NCI-H2171 (cell line): ENCODE results near the gene PPP1R12B.

ENCODE experiments used
- DNase-seq: peaks from one replicate; lab custom pipeline; 2025; lab: John Stamatoyannopoulos, UW

The PPP1R12B gene, protein sequence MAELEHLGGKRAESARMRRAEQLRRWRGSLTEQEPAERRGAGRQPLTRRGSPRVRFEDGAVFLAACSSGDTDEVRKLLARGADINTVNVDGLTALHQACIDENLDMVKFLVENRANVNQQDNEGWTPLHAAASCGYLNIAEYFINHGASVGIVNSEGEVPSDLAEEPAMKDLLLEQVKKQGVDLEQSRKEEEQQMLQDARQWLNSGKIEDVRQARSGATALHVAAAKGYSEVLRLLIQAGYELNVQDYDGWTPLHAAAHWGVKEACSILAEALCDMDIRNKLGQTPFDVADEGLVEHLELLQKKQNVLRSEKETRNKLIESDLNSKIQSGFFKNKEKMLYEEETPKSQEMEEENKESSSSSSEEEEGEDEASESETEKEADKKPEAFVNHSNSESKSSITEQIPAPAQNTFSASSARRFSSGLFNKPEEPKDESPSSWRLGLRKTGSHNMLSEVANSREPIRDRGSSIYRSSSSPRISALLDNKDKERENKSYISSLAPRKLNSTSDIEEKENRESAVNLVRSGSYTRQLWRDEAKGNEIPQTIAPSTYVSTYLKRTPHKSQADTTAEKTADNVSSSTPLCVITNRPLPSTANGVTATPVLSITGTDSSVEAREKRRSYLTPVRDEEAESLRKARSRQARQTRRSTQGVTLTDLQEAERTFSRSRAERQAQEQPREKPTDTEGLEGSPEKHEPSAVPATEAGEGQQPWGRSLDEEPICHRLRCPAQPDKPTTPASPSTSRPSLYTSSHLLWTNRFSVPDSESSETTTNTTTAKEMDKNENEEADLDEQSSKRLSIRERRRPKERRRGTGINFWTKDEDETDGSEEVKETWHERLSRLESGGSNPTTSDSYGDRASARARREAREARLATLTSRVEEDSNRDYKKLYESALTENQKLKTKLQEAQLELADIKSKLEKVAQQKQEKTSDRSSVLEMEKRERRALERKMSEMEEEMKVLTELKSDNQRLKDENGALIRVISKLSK

DNA sequence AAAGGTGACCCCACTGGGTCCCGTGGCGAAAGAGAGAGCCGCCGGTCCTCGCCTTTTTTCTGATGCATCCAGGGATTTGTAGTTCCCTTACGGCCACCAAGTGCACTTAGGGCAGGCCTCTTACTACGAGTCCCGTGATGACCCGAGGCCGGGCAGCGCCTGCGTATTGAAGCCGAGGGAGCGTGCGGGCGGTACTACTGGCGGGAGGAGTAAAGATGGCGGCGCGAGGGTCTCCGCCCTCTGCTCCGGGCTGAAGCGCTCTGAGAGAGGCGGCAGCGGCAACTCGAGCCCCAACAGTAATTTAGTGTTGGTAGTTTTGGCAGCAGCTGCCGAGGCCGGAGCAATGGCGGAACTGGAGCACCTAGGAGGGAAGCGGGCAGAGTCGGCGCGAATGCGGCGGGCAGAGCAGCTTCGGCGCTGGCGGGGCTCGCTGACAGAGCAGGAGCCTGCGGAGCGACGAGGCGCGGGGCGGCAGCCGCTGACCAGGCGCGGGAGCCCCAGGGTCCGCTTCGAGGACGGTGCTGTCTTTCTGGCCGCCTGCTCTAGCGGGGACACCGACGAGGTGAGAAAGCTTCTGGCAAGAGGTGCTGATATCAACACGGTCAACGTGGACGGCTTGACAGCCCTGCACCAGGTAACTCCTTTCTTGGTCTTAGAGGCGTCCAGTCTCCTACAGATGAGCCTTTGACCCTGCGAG, at the start of gene PPP1R12B:
PPP1R12B (plus strand) TSS at position 191 of the 697 bp plus-strand sequence; CDS start at position 344, 153 bp downstream.
- peak; percentile 96 for DNase-seq

DNA sequence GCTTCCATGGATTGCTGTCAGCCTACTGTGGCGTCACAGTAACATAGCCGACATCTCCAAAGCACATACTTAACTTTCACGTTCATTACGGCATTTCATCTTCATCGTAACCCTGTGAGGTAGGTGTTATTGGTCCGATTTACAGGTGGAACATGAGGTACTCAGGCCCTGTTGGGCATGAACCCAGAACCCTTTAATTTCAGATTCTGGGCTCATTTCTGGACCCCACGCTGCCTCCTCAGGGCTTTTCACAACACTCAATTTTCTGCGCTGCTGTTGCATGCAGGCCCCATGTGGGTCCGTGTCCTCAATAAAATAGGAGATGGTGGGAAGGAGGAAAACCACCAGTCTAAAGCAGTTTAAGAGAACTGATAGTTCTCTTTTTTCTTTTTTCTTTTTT, 46.3 kb upstream of the PPP1R12B start:
- DNase-seq, result no peak

DNA sequence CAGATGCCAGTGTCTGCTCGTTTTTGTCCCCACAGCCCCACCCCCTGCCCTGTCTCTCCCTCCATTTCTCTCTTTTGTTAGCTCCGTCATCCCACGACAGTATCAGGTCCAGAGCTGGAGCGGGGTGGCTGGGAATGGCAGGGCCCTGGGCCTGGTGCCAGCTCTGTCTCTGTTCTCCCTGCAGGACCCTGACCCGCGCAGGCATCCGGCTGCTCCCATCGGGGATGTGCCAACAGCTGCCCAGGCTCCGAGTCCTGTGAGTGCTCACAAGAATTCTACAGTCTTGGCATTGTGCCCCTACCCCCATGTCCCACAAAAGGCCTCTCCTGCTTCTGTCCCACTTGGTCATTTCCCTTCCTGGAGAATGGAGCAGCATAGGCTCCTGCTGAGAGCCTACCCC, 44.1 kb upstream of the PPP1R12B start:
- no peak for DNase-seq

DNA sequence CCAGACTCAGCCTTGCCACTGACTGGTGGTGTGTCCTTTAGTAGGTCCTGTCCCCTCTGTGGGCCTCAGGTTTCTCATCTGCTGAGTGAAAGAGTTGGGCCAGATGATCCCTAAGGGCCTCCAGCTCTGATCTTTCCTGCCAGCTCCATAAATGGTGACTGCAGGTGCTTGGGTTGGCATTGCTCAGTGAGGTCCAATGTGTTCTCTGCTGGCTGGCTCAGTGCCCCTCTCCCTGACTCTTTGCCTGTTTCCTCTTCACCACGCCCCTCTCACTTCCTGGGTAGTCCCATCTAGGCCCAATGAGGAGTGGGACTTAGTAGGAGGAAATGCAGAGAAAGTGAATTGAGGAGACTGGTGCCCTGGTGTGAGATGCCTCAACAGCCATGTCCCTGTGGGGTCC, 43.3 kb upstream of the PPP1R12B start:
- no peak for DNase-seq

DNA sequence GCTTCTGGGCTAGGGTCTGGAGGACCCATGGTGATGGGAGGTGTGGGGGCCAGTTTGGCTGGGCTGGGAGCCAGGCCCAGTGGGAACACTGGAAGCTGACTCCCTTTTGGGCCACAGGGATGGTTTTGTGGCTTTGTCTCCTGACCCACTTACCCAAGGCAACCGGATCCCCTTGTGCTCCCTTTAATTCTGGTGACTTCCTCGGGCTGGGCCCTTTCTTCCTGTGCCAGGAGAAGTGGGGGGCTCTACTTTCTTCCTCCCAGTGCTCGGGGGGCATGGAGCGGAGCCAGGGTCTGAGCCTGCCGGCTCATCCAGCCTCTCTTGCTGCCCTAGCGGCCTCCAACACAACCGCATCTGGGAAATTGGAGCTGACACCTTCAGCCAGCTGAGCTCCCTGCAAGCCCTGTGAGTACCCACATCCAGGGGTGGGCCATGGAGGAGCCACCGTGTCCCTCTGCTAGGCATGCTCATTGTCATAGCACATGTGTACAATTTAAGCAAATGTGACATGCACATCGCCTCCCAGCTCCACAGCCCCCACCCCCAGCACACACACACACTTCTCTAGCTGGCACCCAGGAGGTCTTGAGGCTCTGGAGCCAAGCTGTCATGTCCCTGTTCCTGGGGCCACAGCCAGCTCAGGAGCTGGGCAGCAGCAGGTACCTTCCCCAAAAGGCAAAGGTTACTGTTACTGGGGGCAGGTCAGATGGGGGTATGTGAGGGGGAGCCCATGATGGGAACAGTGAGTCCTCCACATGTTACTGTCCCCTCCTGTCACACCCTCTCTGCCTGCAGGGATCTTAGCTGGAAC, 41.8 kb upstream of the PPP1R12B start:
- no peak for DNase-seq

DNA sequence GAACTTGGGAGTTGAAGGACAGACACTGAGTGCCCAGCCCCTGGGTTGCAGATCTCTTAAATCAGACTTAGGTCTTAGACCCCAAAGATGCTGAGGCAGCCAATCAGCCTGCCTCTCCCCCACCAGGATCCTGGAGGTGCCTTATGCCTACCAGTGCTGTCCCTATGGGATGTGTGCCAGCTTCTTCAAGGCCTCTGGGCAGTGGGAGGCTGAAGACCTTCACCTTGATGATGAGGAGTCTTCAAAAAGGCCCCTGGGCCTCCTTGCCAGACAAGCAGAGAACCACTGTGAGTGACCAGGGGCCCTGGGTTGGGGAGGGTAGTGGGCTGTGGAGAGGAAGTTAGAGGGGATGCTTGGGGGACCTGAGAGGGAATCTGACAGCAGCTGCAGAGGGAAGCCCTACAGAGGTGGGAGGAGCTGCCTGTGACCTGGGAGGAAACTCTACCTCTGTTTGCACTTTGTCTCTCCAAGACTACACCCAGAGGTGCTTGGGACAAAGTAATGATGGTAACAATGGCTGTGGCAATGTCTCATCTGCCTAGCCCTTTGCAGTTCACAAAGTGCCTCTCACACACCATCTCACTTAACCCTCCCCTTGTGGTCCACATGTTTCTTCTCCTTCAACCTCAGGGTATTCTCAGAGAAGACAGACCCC, 38.3 kb upstream of the PPP1R12B start:
- no peak for DNase-seq

DNA sequence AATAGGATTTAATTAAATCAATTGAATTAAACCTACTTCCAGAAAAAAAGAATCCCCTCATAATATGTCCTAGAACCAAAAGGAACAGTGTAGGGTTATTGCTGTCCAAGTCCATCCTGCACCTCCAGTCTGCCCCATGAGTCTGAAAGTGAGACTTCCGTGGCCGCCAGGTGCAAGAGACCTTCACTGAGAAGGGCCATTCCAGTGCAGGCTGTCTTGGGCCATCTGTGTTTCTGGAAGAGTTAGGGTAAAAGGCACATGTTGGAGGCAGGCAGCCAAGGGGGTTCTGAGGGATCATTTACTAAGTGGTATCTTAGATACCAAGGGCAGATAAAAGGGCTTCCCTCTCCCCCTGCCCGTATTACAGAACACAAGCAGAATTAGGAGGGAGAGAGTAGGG, 37.8 kb upstream of the PPP1R12B start:
- no peak for DNase-seq

DNA sequence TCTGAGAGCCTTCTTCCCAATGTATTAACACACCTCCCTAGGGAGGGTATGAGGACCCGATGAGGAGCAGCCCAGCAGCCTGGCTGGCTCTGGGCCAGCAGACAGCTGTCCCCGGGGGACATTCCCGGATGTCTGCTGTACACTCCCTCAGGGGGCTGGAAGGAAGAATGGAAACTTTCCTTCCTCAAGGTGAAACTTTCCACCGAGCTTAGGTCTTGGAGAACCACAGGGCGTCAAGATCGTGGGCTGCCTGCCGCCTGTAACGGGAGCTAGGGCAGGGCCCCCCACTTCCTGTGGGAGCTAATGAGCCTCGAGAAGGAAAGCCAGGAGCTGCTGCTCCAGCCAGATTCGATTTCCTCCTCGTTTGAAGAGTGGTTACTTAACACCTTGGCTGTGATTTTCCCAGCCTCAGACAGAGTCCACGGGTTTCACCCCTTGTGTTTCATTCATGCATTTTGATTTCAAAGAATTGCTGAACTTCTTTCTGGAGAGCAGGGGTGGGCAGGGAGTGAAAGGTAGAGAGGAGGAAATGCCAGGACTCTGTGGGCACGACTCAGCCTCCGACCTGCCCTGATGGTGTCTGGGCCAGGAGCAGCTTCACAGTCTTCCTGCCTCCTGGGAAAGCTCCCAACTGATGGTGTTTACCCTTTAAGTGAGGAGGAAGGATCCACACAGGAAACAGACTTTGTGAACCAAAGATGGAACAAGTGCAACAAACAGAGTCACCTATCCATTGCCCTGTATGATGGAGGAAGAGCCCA, 36.4 kb upstream of the PPP1R12B start:
- DNase-seq, result peak; percentile 55

DNA sequence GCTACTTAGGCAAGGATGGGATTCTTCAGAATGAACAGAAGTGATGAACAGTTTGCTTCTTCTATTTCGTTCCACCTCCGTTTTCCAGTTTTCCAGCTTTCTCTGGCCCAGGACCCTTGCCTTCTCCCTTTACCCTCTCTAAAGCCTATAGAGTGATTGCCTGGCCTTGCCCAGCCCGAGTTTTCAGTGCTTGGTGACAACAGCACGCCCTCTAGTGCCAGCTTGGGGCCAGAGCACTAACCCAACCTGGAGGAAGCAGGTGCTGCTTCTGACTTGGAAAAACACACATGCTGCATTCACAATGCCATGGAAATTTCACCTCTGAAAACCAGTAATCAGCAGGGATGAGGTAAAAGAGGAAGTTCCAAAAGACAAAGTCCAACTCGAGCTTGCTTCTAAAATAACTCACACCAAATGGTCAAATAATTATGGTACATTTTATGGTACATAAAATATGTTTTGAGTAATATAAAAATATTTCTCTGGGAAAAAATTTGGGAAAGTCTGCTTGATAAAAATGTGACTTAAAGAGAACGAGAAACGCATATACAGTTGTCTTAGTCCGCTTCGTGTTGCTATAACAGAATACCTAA, 32.8 kb upstream of the PPP1R12B start:
- DNase-seq, result peak; percentile 70

DNA sequence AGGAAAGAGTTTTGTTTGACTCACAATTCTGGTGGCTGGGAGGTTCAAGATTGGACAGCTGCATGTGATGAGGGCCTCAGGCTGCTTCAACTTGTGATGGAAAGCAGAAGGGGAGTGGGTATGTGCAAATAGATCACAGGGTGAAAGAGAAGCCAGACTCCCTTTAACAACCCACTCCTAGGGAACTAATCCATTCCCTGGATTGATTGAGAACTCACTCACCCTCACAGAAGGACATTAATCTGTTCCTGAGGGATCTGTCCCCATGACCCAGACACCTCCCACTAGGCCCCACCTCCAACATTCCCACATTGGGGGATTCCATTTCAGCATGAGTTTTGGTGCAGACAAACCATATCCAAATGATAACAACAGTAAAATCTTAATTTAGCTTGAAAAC, 32.3 kb upstream of the PPP1R12B start:
- no peak for DNase-seq

DNA sequence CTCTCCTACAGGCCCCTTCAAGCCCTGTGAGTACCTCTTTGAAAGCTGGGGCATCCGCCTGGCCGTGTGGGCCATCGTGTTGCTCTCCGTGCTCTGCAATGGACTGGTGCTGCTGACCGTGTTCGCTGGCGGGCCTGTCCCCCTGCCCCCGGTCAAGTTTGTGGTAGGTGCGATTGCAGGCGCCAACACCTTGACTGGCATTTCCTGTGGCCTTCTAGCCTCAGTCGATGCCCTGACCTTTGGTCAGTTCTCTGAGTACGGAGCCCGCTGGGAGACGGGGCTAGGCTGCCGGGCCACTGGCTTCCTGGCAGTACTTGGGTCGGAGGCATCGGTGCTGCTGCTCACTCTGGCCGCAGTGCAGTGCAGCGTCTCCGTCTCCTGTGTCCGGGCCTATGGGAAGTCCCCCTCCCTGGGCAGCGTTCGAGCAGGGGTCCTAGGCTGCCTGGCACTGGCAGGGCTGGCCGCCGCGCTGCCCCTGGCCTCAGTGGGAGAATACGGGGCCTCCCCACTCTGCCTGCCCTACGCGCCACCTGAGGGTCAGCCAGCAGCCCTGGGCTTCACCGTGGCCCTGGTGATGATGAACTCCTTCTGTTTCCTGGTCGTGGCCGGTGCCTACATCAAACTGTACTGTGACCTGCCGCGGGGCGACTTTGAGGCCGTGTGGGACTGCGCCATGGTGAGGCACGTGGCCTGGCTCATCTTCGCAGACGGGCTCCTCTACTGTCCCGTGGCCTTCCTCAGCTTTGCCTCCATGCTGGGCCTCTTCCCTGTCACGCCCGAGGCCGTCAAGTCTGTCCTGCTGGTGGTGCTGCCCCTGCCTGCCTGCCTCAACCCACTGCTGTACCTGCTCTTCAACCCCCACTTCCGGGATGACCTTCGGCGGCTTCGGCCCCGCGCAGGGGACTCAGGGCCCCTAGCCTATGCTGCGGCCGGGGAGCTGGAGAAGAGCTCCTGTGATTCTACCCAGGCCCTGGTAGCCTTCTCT, 30.3 kb upstream of the PPP1R12B start:
- no peak for DNase-seq

DNA sequence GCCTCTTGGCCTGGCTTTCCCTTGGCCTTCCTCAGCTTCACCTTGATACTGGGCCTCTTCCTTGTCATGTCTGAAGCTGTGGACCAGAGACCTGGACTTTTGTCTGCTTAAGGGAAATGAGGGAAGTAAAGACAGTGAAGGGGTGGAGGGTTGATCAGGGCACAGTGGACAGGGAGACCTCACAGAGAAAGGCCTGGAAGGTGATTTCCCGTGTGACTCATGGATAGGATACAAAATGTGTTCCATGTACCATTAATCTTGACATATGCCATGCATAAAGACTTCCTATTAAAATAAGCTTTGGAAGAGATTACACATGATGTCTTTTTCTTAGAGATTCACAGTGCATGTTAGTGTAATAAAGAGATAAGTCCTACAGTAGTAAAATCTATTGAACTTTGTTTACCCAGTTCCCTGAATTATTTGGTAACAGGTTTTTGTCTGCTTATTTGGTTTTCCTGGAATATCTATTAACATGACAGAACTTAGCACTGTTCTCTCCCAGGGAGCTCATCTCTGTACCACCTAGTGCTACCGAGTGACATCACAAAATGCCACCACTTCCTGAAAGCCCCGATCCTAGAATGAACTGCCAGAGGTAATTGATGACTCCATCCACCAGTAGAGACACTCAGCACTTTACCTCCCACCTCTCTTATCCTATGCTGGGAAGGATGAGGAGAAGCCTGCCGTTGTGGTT, 29.0 kb upstream of the PPP1R12B start:
- no peak for DNase-seq

DNA sequence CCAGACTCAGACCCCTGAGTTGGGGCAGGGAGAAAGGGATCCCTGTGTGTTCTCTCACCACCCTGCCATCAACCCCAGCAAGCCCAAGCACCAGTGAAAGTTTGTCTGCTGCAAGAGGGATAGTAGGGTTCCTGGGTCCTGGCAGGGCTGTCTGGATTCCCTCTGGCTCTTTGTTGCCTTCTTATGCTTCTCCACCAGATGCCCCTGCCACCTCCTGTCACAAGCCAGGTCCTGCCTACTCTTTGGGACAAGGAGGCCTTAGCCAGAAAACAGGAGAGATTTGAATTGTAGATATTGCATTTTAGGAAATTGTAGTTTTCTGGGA, 28.5 kb upstream of the PPP1R12B start:
- no peak for DNase-seq

DNA sequence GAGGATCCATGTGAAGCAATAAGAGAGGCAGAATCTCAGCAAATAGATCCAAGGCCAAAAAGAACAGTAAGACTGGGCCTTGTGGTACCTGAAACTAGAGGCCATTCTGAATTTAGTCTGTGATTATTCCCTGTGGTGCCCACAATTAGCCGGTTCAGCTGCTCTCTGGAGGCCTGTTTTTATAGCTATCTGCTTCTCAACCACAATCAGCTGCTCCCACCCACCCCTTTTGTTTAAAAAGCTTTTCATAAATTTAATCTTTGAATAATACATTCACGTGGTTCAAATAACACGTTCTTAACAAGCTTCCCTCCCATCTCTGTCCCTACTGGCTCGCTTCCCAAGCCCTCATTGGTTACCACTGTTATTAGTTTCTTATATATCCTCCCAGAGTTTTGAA, 24.8 kb upstream of the PPP1R12B start:
- DNase-seq, result no peak

DNA sequence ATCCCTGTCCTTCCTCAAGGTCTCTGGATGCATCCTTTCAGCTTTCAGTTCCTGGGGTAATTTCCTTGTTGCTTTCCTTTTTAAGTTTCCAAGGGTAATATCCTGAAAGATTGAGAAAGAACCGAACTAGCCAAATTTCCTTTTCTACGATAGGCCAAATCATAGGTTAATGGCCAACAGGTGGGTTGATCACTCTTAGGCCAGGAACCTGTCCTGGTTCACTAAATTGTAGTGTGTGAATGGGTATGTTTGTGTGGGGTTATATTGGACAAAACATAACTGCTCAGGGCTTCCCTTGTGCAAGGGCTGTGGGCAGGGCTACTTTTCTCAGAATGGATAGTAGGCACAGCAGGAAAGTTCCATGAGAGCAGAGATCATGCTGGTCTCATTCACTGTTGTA, 23.9 kb upstream of the PPP1R12B start:
- no peak for DNase-seq

DNA sequence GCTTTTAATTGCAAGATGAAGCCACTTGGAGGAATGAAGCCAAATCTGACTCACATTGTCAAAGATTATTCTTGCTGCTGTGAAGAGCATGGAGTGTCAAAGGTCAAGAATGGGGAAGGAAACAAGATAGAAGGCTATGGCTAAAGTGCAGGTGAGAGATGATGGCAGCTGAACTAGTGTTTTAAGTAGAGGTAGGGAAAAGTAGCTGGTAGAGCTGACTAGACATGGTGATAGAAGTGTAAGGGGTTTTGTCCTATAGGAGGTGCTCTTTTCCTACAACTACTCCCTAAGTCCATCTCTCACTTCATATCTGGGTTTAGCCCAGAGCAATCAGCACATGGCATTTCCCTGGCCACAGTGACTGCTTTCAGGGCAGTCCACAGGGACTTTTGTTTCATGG, 18.6 kb upstream of the PPP1R12B start:
- DNase-seq, result no peak

DNA sequence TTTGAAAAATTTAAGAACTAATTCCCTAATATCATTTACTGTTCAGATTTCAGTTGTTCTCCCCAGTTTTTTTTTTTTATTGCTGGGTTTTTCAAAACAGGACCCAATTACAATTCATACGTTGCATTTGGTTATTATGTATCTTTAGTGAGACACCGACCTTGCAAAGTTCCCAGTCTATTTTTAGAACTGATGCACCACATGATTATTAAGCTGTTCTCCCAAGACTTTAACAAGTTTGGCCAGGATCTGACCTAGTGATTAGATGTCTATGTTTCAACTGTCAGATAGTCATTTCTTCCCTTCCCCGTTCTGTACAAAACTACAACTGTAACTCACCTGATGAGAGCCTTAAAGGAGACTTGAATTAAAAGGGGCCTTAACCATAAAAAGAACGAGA, 14.6 kb upstream of the PPP1R12B start:
- DNase-seq, result no peak
